Left ventricle myocardium inferior (tissue), 1 donor: ENCODE results near the gene EFCAB7. TPM values are rescaled to one million over a fixed set of nuclear protein-coding genes. Genes with fewer than 3 reads are reported as not detected.

Experiments used
- DNase-seq: peaks from one replicate; pipeline ENCODE4 v3.0.0-alpha.2; 2020
- H3K27ac ChIP-seq: fragments of 200-600 bp; replicated peaks from 2 replicates; pipeline ENCODE4 v1.8.0; 2021
- H3K27me3 ChIP-seq: fragments of 200-600 bp; 2 replicates; pipeline ENCODE4 v1.8.0; 2021; ENCODE audit warnings: low read depth
- H3K36me3 ChIP-seq: fragments of 200-600 bp; 2 replicates; pipeline ENCODE4 v1.8.0; 2021
- H3K4me1 ChIP-seq: fragments of 200-600 bp; 2 replicates; pipeline ENCODE4 v1.8.0; 2021
- H3K4me3 ChIP-seq: fragments of 200-600 bp; 2 replicates; pipeline ENCODE4 v1.8.0; 2021; ENCODE audit warnings: mild to moderate bottlenecking, moderate library complexity
- H3K9me3 ChIP-seq: fragments of 200-600 bp; replicated peaks from 2 replicates; pipeline ENCODE4 v1.8.0; 2021
- intact Hi-C: fragments of 100-400 bp; cut with micrococcal nuclease; formaldehyde crosslinking; loops from one replicate; pipeline ENCODE4 v1.11.0; 2022
- long read RNA-seq: library from polyadenylated mRNA; unstranded; transcript quantifications from one replicate; pipeline ENCODE4 v2.0.0, GENCODE V29; 2021
- total RNA-seq: library from RNA; stranded (reverse); fragmentation: NEBNext Ultra II Directional; extraction: Animal tissue kit (Norgen Biotek cat#: 25700); gene quantifications from one replicate; pipeline ENCODE4 v1.2.1, GENCODE V29; 2021
- TF ChIP-seq, protein P1 (sequence below): fragments of 200-600 bp; IDR thresholded peaks from 2 replicates; pipeline ENCODE4 v1.8.0; 2021; ENCODE audit warnings: antibody characterized with exemption, mild to moderate bottlenecking, borderline replicate concordance
- donor health status: DM: no; HTN: yes; CAD: no; lungs with severe emphysema.

EFCAB7 gene, protein sequence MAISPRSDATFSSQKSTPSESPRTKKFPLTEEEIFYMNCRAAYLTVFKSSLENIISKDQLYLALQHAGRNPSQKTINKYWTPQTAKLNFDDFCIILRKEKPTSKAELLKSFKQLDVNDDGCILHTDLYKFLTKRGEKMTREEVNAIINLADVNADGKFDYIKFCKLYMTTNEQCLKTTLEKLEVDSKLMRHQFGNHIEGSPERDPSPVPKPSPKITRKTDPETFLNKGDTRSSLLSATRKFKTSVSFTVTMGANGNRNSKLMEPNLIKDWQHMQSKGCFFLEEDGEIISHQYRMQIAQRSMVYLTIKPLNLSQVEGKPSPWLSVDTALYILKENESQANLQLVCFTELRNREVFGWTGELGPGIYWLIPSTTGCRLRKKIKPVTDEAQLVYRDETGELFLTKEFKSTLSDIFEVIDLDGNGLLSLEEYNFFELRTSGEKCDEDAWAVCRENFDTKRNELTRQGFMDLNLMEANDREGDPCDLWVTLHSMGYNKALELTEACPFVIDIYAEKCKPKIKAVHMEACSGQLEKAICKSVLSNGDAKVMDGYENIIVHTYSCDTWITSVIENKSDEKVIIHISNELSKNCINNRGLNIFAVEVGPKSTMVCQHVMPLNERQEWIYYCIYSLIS
- total RNA-seq, result 8.9 TPM
- long read RNA-seq, transcript EFCAB7-201 (14 exons, 2,313 nt), result major isoform, 5 of 9 reads
- long read RNA-seq, partial matches to known transcripts, result 1 of 9 reads
- long read RNA-seq, other reads (novel, unspliced or antisense), result 3 of 9 reads

DNA sequence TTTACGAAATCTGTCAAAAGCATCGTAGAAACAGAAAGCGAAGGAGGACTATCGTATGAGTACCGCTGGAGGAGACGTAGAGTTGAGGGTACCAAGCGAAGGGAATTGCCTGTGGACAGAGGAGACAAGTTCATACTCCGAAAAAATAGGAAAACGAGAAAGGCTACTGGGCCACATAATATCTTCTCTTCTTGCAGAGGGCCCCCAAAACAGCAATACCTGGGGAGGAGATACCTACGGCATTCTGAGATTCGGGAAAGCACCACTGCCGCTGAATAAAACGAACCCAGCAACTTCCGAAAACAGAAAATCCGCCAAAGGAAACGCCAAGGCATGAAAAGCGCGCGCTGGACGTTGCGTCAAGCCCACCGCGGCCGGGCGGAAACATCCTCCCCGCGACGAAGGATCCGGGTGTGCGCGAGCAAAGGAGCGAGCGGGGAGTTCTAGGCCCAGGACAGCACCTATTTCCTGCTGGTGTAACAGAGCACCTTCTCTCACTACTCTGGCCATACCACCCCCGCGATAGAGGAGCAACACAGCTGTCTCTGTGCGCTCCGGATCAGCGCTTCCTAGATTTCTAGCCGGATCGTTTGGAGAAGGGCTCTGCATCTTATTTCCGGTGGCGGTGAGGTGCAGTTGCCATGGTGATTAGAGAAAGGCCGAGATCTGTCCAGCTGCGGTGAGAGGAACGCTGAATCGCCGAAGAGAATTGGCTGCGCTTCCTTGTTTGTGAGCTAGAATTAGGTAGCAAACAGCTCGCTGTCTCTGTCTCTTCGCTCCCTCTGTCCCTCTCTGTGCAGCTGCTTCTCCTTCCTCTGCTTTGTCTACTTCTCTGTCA, at the start of gene EFCAB7, which contains the start of gene ITGB3BP:
TSS of gene EFCAB7 (plus strand) at position 635 of the 838 bp plus-strand sequence. CDS start 2,048 bp downstream, outside the sequence.
TSS of gene ITGB3BP (minus strand) at position 335 of the 838 bp plus-strand sequence. CDS start at position 243, 92 bp downstream.
- no peaks in the 10 kb centered on the region for H3K27me3 ChIP-seq
- H3K27ac ChIP-seq, result peak within 1 kb of the TSS; percentile 88
- H3K36me3 ChIP-seq, result peaks cover 9% of the 10 kb centered on the region
- DNase-seq, result peak; percentile 78
- peaks cover 34% of the 10 kb centered on the region for H3K4me1 ChIP-seq
- H3K4me3 ChIP-seq, result peak within 1 kb of the TSS; percentile 70
- H3K9me3 ChIP-seq, result no peaks in the 10 kb centered on the region
- TF ChIP-seq, protein P1, sequence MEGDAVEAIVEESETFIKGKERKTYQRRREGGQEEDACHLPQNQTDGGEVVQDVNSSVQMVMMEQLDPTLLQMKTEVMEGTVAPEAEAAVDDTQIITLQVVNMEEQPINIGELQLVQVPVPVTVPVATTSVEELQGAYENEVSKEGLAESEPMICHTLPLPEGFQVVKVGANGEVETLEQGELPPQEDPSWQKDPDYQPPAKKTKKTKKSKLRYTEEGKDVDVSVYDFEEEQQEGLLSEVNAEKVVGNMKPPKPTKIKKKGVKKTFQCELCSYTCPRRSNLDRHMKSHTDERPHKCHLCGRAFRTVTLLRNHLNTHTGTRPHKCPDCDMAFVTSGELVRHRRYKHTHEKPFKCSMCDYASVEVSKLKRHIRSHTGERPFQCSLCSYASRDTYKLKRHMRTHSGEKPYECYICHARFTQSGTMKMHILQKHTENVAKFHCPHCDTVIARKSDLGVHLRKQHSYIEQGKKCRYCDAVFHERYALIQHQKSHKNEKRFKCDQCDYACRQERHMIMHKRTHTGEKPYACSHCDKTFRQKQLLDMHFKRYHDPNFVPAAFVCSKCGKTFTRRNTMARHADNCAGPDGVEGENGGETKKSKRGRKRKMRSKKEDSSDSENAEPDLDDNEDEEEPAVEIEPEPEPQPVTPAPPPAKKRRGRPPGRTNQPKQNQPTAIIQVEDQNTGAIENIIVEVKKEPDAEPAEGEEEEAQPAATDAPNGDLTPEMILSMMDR, result no peak
- intact Hi-C loops, result no loop called here

DNA sequence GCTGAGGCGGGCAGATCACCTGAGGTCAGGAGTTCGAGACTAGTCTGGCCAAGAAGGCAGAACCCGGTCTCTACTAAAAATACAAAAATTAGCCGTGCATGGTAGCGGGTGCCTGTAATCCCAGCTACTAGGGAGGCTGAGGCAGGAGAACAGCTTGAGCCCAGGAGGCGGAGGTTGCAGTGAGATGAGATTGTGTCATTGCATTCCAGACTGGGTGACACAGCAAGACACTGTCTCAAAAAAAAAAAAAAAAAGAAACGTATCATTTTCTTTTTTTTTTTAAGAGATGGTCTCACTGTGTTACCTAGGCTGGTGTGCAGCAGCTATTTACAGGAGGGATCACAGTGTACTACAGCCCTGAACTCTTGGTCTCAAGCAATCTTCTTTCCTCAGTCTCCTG, 47.6 kb upstream of the EFCAB7 start:
- no peaks in the 10 kb centered on the region for H3K36me3 ChIP-seq
- intact Hi-C loops, result no loop called here
- H3K9me3 ChIP-seq, result no peaks in the 10 kb centered on the region
- TF ChIP-seq, protein P1, result no peak
- DNase-seq, result no peak
- H3K4me3 ChIP-seq, result no peak overlapping the region
- H3K4me1 ChIP-seq, result peaks cover 4% of the 10 kb centered on the region
- H3K27ac ChIP-seq, result no peak overlapping the region
- no peaks in the 10 kb centered on the region for H3K27me3 ChIP-seq

DNA sequence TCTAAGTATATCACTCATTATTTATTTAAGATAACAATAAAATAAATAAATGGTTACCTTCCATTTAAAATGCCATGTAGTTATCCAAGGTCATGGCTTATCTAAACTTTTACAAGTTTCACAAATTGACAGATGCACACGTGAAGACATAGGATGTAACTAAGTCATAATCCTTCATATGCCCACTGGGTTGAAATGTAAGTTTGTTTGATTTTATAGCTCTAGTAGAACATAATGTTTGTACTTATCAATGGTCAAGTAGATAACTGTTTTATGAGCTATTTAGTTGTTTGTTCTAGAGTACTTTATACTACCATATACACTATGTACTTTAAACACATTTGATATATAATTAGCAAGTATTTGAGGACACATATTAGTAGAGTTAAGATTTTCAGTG, 43.3 kb upstream of the EFCAB7 start:
- H3K4me3 ChIP-seq, result no peak overlapping the region
- no peaks in the 10 kb centered on the region for H3K27me3 ChIP-seq
- DNase-seq, result no peak
- no peaks in the 10 kb centered on the region for H3K9me3 ChIP-seq
- no peak overlapping the region for H3K27ac ChIP-seq
- peaks cover 4% of the 10 kb centered on the region for H3K4me1 ChIP-seq
- TF ChIP-seq, protein P1, result no peak
- no peaks in the 10 kb centered on the region for H3K36me3 ChIP-seq
- intact Hi-C loops, result no loop called here

DNA sequence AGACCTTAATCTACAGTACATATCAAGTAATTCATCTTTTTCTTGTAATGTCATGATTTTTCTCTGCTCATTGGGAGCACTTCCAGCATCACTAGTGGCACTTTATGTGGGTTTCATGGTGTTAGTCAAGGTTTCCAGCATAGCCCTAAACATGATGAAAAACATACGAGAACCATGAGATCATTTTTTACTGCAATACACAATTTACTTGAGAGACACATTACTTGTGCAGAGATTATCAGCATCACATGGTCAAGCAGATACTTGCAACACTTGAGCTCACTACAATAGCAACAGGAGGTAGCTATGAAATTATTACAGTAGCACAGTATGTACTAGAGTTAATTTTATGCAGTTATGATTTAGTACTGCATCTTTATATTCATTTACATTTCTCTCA, 36.7 kb upstream of the EFCAB7 start:
- H3K4me1 ChIP-seq, result peaks cover 9% of the 10 kb centered on the region
- H3K27ac ChIP-seq, result peak overlapping the region; percentile 75
- no peaks in the 10 kb centered on the region for H3K9me3 ChIP-seq
- no peaks in the 10 kb centered on the region for H3K36me3 ChIP-seq
- intact Hi-C loops, result no loop called here
- DNase-seq, result no peak
- no peaks in the 10 kb centered on the region for H3K27me3 ChIP-seq
- peak overlapping the region; percentile 57 for H3K4me3 ChIP-seq
- TF ChIP-seq, protein P1, result no peak
